Measurements from ENCODE around the gene FUT7. TPM values are rescaled to one million over a fixed set of nuclear protein-coding genes. Genes with fewer than 3 reads are reported as not detected.

The FUT7 gene
- total RNA-seq, 1 experiment from 2014 or later, result not detected

- TF ChIP-seq ATF3 (IDR thresholded peaks at IDR 0.05) (no peak), ZNF274 (IDR thresholded peaks at IDR 0.05; ENCODE audit: low read depth, low read length) (no peak), POLR2AphosphoS5 (IDR thresholded peaks at IDR 0.05; ENCODE audit: low read depth, low read length) (no peak), TCF7L2 (IDR thresholded peaks at IDR 0.05; ENCODE audit: borderline replicate concordance, extremely low read depth, insufficient read depth, insufficient read length) (no peak), RAD21 (IDR thresholded peaks at IDR 0.05; ENCODE audit: low read depth) (no peak), SRF (IDR thresholded peaks at IDR 0.05; ENCODE audit: low read depth) (no peak), ZFX (IDR thresholded peaks at IDR 0.05) (no peak), EGR1 (IDR thresholded peaks at IDR 0.05; ENCODE audit: low read depth) (no peak)
These were observed 30.5 kb upstream of the FUT7 start (continued) for GRCh38 chr9:137062384-137062783.

GRCh38 chr9:137058521-137059234, 26.8 kb upstream of the FUT7 start:
- TF ChIP-seq POLR2A (IDR thresholded peaks at IDR 0.05; ENCODE audit: borderline replicate concordance, extremely low read depth, insufficient read depth, insufficient read length) (no peak), ZNF274 (IDR thresholded peaks at IDR 0.05; ENCODE audit: low read depth, low read length) (no peak), ATF3 (IDR thresholded peaks at IDR 0.05) (no peak), SP1 (IDR thresholded peaks at IDR 0.05; ENCODE audit: low read depth) (no peak)
- Histone ChIP-seq H3K79me2 (ENCODE audit: insufficient read depth, low read length) (no peaks in the 10 kb centered on the region), H3K4me1 (ENCODE audit: control insufficient read depth in 1 of 2, insufficient read depth in 2 of 2, low read length in 2 of 2) (peaks cover 16 to 33% of the 10 kb centered on the region in 2 experiments; a peak in 2 of 4 replicates), H3K9me2 (ENCODE audit: insufficient read depth) (no peaks in the 10 kb centered on the region), H2AFZ (ENCODE audit: low read depth, low read length, poor library complexity, severe bottlenecking) (no peak overlapping the region), H3K9me3 (ENCODE audit: control insufficient read depth in 1 of 2, insufficient read depth in 1 of 2, low read depth in 1 of 2, low read length in 2 of 2) (no peaks in the 10 kb centered on the region), H3K9ac (ENCODE audit: low read length) (no peak overlapping the region), H3K27ac (ENCODE audit: low read depth, low read length) (no peak overlapping the region), H4K20me1 (ENCODE audit: insufficient read depth) (no peaks in the 10 kb centered on the region), H3K27me3 (ENCODE audit: insufficient read depth, low read length) (no peaks in the 10 kb centered on the region), H3K36me3 (ENCODE audit: control insufficient read depth in 1 of 2, insufficient read depth in 2 of 2, low read length in 2 of 2) (0 out of 4 replicates have a peak, but pooled peaks cover 0 to 2% of the 10 kb centered on the region in 2 experiments), H3K4me3 (replicated peaks in 1 of 2; ENCODE audit: low read depth in 1 of 2, low read length in 2 of 2) (no peak overlapping the region), H3K4me2 (ENCODE audit: low read length) (no peak overlapping the region)
- RAD21 ChIA-PET (ENCODE audit: low non-redundant PET in 1 of 2, low total read pairs in 2 of 2, uncharacterized antibody in 2 of 2, unreplicated experiment in 2 of 2), result no interaction called here
- DNase-seq (ENCODE audit: low read depth, low spot score), result no peak
- POLR2A ChIA-PET, result interaction anchor here (1.2 kb wide), 1 partner anchor 182 kb away, joined by 4 read pairs; the partner anchor contains the start of gene TUBB4B
- BruUV-seq (replicated peaks), result no TSS peak
- CTCF ChIA-PET, result interaction anchor here (1.2 to 3.1 kb wide), 4 partner anchors 9 to 178 kb away, joined by 3 to 14 read pairs (median 4); partner anchors contain the start of gene SAPCD2
- ATAC-seq, result no peak
- intact Hi-C loops (cut with micrococcal nuclease), result no loop called here
